Measurements from ENCODE around the gene NPDC1.

DNA sequence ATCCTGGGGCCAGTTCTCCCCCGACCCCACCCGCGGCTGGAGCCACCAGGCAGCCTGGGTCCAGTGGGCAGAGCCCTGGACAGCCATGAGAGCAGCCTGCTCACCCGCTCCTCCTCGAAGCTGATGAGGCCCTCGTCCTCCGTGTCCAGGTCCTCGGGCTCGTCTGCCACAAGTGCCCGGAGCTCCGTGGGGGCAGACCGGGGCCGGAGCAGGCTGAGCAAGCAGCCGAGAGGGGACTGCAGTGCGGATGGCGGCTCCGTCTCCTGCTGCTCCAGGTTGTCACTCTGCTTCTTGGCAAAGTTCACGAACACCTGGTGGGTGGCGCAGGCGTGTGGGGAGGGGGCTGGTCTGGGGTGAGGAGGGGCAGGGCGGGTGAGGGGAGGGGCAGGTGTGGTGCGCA is 37.7 kb downstream of the NPDC1 start:
- TF ChIP-seq, protein P1, sequence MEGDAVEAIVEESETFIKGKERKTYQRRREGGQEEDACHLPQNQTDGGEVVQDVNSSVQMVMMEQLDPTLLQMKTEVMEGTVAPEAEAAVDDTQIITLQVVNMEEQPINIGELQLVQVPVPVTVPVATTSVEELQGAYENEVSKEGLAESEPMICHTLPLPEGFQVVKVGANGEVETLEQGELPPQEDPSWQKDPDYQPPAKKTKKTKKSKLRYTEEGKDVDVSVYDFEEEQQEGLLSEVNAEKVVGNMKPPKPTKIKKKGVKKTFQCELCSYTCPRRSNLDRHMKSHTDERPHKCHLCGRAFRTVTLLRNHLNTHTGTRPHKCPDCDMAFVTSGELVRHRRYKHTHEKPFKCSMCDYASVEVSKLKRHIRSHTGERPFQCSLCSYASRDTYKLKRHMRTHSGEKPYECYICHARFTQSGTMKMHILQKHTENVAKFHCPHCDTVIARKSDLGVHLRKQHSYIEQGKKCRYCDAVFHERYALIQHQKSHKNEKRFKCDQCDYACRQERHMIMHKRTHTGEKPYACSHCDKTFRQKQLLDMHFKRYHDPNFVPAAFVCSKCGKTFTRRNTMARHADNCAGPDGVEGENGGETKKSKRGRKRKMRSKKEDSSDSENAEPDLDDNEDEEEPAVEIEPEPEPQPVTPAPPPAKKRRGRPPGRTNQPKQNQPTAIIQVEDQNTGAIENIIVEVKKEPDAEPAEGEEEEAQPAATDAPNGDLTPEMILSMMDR (IDR thresholded peaks at IDR 0.05): no peak
- no peak for TF ChIP-seq EZH2 (IDR thresholded peaks at IDR 0.05; ENCODE audit: borderline replicate concordance, insufficient read depth, low read depth, low read length, poor library complexity, severe bottlenecking)

All from B cell (primary cell).